ENCODE measurements around the gene IQCH. TPM values are rescaled to one million over a fixed set of nuclear protein-coding genes. Genes with fewer than 3 reads are reported as not detected.

Gene IQCH
- total RNA-seq, 2 donors from 2014 or later: 0.93 to 2.2 TPM

GRCh38 chr15:67370206-67370954, 115.8 kb downstream of the IQCH start:
- Histone ChIP-seq H3K27ac (no peak overlapping the region), H3K4me1 (no peaks in the 10 kb centered on the region), H3K9me3 (no peaks in the 10 kb centered on the region), H3K27me3 (no peaks in the 10 kb centered on the region), H3K9ac (ENCODE audit: low read depth in 2 of 2, low read length in 2 of 2) (no peak overlapping the region), H3K4me3 (no peak overlapping the region), H3K36me3 (no peaks in the 10 kb centered on the region)
- no peak for TF ChIP-seq CTCF (IDR thresholded peaks at IDR 0.05)
- intact Hi-C loops (cut with DNase I): no loop called here
- no peak for DNase-seq

- H3K4me1 ChIP-seq: no peaks in the 10 kb centered on the region
- no peaks in the 10 kb centered on the region for H3K27me3 ChIP-seq
- TF ChIP-seq CTCF (IDR thresholded peaks at IDR 0.05): no peak
- no peak for DNase-seq
- intact Hi-C loops (cut with DNase I): no loop called here
- H3K9ac ChIP-seq (ENCODE audit: low read depth in 2 of 2, low read length in 2 of 2): no peak overlapping the region
- H3K9me3 ChIP-seq: no peaks in the 10 kb centered on the region
- no peak overlapping the region for H3K27ac ChIP-seq
- H3K36me3 ChIP-seq: no peaks in the 10 kb centered on the region
- no peak overlapping the region for H3K4me3 ChIP-seq
Observed at GRCh38 chr15:67372543-67372942, 118.0 kb downstream of the IQCH start.

- no peak for TF ChIP-seq CTCF (IDR thresholded peaks at IDR 0.05)
- DNase-seq: no peak
- intact Hi-C loops (cut with DNase I): no loop called here
- Histone ChIP-seq H3K4me1 (no peaks in the 10 kb centered on the region), H3K4me3 (no peak overlapping the region), H3K9me3 (no peaks in the 10 kb centered on the region), H3K9ac (ENCODE audit: low read depth in 2 of 2, low read length in 2 of 2) (no peak overlapping the region), H3K27ac (no peak overlapping the region), H3K27me3 (no peaks in the 10 kb centered on the region), H3K36me3 (no peaks in the 10 kb centered on the region)
Observed at GRCh38 chr15:67372986-67373675, 118.5 kb downstream of the IQCH start.

- no peaks in the 10 kb centered on the region for H3K4me1 ChIP-seq
- H3K9me3 ChIP-seq: no peaks in the 10 kb centered on the region
- H3K27me3 ChIP-seq: no peaks in the 10 kb centered on the region
- H3K36me3 ChIP-seq: no peaks in the 10 kb centered on the region
- intact Hi-C loops (cut with DNase I): no loop called here
- no peak overlapping the region for H3K9ac ChIP-seq (ENCODE audit: low read depth in 2 of 2, low read length in 2 of 2)
- no peak for DNase-seq
- no peak overlapping the region for H3K4me3 ChIP-seq
- H3K27ac ChIP-seq: no peak overlapping the region
- no peak for TF ChIP-seq CTCF (IDR thresholded peaks at IDR 0.05)
Observed at GRCh38 chr15:67373971-67374370, 119.4 kb downstream of the IQCH start.

- Histone ChIP-seq H3K36me3 (no peaks in the 10 kb centered on the region), H3K27ac (no peak overlapping the region), H3K4me1 (no peaks in the 10 kb centered on the region), H3K9ac (ENCODE audit: low read depth in 2 of 2, low read length in 2 of 2) (no peak overlapping the region), H3K27me3 (no peaks in the 10 kb centered on the region), H3K4me3 (no peak overlapping the region), H3K9me3 (no peaks in the 10 kb centered on the region)
- intact Hi-C loops (cut with DNase I): no loop called here
- no peak for DNase-seq
- TF ChIP-seq CTCF (IDR thresholded peaks at IDR 0.05): no peak
Observed at GRCh38 chr15:67379530-67379929, 124.9 kb downstream of the IQCH start.

Measured in colonic mucosa (tissue), 4 donors.